DMS 273 treated with DMSO at 0.1 percent for 48 hours (cell line): ENCODE measurements around the gene KCNK10.

ENCODE experiments used
- DNase-seq: peaks from one replicate; lab custom pipeline; 2025; lab: John Stamatoyannopoulos, UW

Gene KCNK10

GRCh38 chr14:88323086-88323522, at the start of gene KCNK10:
Gene KCNK10 (minus strand): TSS chr14:88323269. CDS start chr14:88322798, 471 bp downstream.
- DNase-seq = no peak

- DNase-seq = no peak
These were observed 46.4 kb upstream of the KCNK10 start for GRCh38 chr14:88369496-88369895.

- no peak for DNase-seq
These were observed 41.8 kb upstream of the KCNK10 start for GRCh38 chr14:88364710-88365413.

GRCh38 chr14:88363644-88364043, 40.6 kb upstream of the KCNK10 start:
- DNase-seq = no peak

GRCh38 chr14:88359500-88359899, 36.4 kb upstream of the KCNK10 start:
- DNase-seq = no peak

- no peak for DNase-seq
These were observed 31.3 kb upstream of the KCNK10 start for GRCh38 chr14:88354358-88354757.

- no peak for DNase-seq
These were observed 29.6 kb upstream of the KCNK10 start for GRCh38 chr14:88352698-88353097.

GRCh38 chr14:88351966-88352691, 29.1 kb upstream of the KCNK10 start:
- no peak for DNase-seq

- no peak for DNase-seq
These were observed 25.5 kb upstream of the KCNK10 start for GRCh38 chr14:88348546-88348945.

GRCh38 chr14:88346048-88346639, 23.1 kb upstream of the KCNK10 start:
- no peak for DNase-seq

- no peak for DNase-seq
These were observed 19.9 kb upstream of the KCNK10 start for GRCh38 chr14:88342980-88343379.

GRCh38 chr14:88340357-88340756, 17.3 kb upstream of the KCNK10 start:
- no peak for DNase-seq

GRCh38 chr14:88333036-88333435, 10.0 kb upstream of the KCNK10 start:
- DNase-seq = no peak

- DNase-seq = no peak
These were observed 4.4 kb upstream of the KCNK10 start for GRCh38 chr14:88327497-88327896.

GRCh38 chr14:88326352-88327103, 3.5 kb upstream of the KCNK10 start:
- DNase-seq = no peak

- no peak for DNase-seq
These were observed 2.8 kb upstream of the KCNK10 start for GRCh38 chr14:88325883-88326282.

- no peak for DNase-seq
These were observed 1.9 kb upstream of the KCNK10 start for GRCh38 chr14:88324930-88325329.

- no peak for DNase-seq
These were observed 1.4 kb upstream of the KCNK10 start for GRCh38 chr14:88324491-88324890.

- DNase-seq = no peak
These were observed 592 bp upstream of the KCNK10 start for GRCh38 chr14:88323523-88324199.

- DNase-seq = no peak
These were observed 474 bp downstream of the KCNK10 start for GRCh38 chr14:88322504-88323085.
